ENCODE measurements around the gene CCNH. TPM values are rescaled to one million over a fixed set of nuclear protein-coding genes. Genes with fewer than 3 reads are reported as not detected.
A peak's percentile ranks its signal among the peaks of the same experiment; 100 is the strongest.

The CCNH gene
- total and polyA plus RNA-seq, 9 of the 15 experiments (the other 6 are each of a cell fraction or from before 2014, with no cell fraction given): 100 to 213 (median 150) TPM

DNA sequence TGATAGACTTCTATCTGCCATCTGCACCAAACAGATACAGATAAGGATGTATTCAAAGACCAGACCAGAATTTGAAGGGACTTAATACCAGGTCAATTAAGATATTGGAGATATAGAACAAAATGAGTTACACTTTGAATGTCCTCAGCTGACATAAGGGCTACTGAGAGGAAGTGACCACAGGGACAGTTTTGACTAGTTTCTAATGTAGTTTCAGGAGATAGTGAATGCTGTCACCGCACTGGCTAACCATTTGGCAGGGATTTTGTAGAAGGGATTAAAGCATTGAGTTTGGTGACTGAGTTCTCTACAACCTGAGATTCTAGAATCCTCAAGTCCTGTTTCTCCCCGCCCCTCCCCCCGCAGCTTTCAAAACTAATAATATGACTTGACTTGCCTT, 22.7 kb downstream of the CCNH start:
- DNase-seq (ENCODE audit: extremely low read depth in 1 of 4, low spot score in 3 of 4) (no peak), FAIRE-seq (no peak), ATAC-seq (no peak)
- BruUV-seq (replicated peaks): no TSS peak
- no peak overlapping the region for H3K4me2 ChIP-seq (ENCODE audit: insufficient read depth, low read length)
- H3K79me2 ChIP-seq (ENCODE audit: control insufficient read depth, insufficient read depth, low read length): peaks cover 2% of the 10 kb centered on the region; the same call in 1 of the 3 replicates
- no peak overlapping the region for H2AFZ ChIP-seq (ENCODE audit: low read depth, low read length)
- intact Hi-C loops (cut with micrococcal nuclease): loop anchor here (5.0 to 10.0 kb wide), 2 partner anchors 125 to 318 kb away; partner anchors contain the start of gene RASA1
- H3K4me3 ChIP-seq: no peak overlapping the region
- no peaks in the 10 kb centered on the region for H3K9me1 ChIP-seq (ENCODE audit: control insufficient read depth, insufficient read depth, low read length)
- no peak overlapping the region for H3K9ac ChIP-seq (ENCODE audit: insufficient read depth in 1 of 2, low read depth in 2 of 2, low read length in 2 of 2)
- no peaks in the 10 kb centered on the region for H4K20me1 ChIP-seq (replicated peaks; ENCODE audit: control insufficient read depth, insufficient read depth, low read length)
- in situ Hi-C loops (cut with MboI): no loop called here
- H3K9me3 ChIP-seq (replicated peaks; ENCODE audit: control insufficient read depth, insufficient read depth, low read depth, low read length): no peaks in the 10 kb centered on the region
- WGBS (ENCODE audit: insufficient coverage, low coverage, missing lambda C conversion rate): 95% methylated on average over 3 of the region's 3 CpGs
- H3K4me1 ChIP-seq (replicated peaks in 1 of 2; ENCODE audit: control insufficient read depth in 2 of 2, insufficient read depth in 2 of 2, low read length in 2 of 2): no peaks in the 10 kb centered on the region
- ChIA-PET CTCF (ENCODE audit: low intra/inter-chr PET ratio) (no interaction called here), POLR2A (interaction anchor here (0.7 kb wide), 1 partner anchor 9 kb away, joined by 3 read pairs; no protein-coding TSS in a partner anchor)
- H3K36me3 ChIP-seq (ENCODE audit: control insufficient read depth, insufficient read depth, low read length): peaks cover 99% of the 10 kb centered on the region
- no peaks in the 10 kb centered on the region for H3K27me3 ChIP-seq (ENCODE audit: control insufficient read depth in 2 of 2, insufficient read depth in 2 of 2, low read length in 2 of 2)
- TF ChIP-seq RBFOX2 (IDR thresholded peaks at IDR 0.05; ENCODE audit: low read depth, low read length) (no peak), POLR2A (conservative IDR thresholded peaks at IDR 0.05) (0 out of 2 replicates have a peak, but pooled peaks have one; percentile 8), KLF6 (CRISPR knock-in tag; IDR thresholded peaks at IDR 0.05; ENCODE audit: borderline replicate concordance) (no peak), ZNF197 (CRISPR knock-in tag; IDR thresholded peaks at IDR 0.05; ENCODE audit: low read depth) (no peak), MTA3 (IDR thresholded peaks at IDR 0.05; ENCODE audit: borderline replicate concordance) (no peak), FOXJ3 (CRISPR knock-in tag; IDR thresholded peaks at IDR 0.05) (no peak), POLR2G (IDR thresholded peaks at IDR 0.05; ENCODE audit: low read depth, low read length) (0 out of 2 replicates have a peak, but pooled peaks have one; percentile 23), TEAD4 (IDR thresholded peaks at IDR 0.05; ENCODE audit: low read length) (no peak), TEAD4 (CRISPR knock-in tag; IDR thresholded peaks at IDR 0.05; ENCODE audit: borderline replicate concordance) (no peak), FUS (optimal IDR thresholded peaks at IDR 0.05; ENCODE audit: low read depth, low read length) (no peak), PKNOX1 (IDR thresholded peaks at IDR 0.05) (no peak), ZNF41 (CRISPR knock-in tag; conservative IDR thresholded peaks at IDR 0.05) (no peak), MEF2A (IDR thresholded peaks at IDR 0.05; ENCODE audit: control insufficient read depth, low read depth, low read length) (no peak)
- TF ChIP-seq, protein P1, sequence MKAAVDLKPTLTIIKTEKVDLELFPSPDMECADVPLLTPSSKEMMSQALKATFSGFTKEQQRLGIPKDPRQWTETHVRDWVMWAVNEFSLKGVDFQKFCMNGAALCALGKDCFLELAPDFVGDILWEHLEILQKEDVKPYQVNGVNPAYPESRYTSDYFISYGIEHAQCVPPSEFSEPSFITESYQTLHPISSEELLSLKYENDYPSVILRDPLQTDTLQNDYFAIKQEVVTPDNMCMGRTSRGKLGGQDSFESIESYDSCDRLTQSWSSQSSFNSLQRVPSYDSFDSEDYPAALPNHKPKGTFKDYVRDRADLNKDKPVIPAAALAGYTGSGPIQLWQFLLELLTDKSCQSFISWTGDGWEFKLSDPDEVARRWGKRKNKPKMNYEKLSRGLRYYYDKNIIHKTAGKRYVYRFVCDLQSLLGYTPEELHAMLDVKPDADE (conservative IDR thresholded peaks at IDR 0.05; ENCODE audit: control insufficient read depth, low read depth, low read length): no peak
- no peak overlapping the region for H3K27ac ChIP-seq (ENCODE audit: extremely low read depth, low read depth, low read length)

All from K562 (cell line).